Suppressor macrophage (primary cell): Measurements from ENCODE around the gene PSMB2.
"Not testable (repeated sequence)": the region's sequence is repeated elsewhere in the genome, so short reads cannot be mapped to it uniquely, and the experiment has no call there.

Source experiments
- DNase-seq, 4 experiments: peaks; one replicate each; pipeline ENCODE4 v3.0.0-alpha.2; 2020 to 2022
- total RNA-seq, 17 experiments: gene quantifications; one replicate each; lab custom pipeline; 2026; ENCODE audit warnings: mixed read lengths in 6 of 17, inconsistent platforms in 3 of 17; lab: John Stamatoyannopoulos, UW

Gene PSMB2
- total RNA-seq, result 86.2 to 157 (median 106) reads per million in 17 experiments

GRCh38 chr1:35641233-35641866, at the start of gene PSMB2:
Gene PSMB2 (minus strand): TSS chr1:35641526. CDS start chr1:35641432, 94 bp downstream.
- DNase-seq, result peak; percentile 97 to 98 (median 97)

- DNase-seq, result no peak
Measured at GRCh38 chr1:35691080-35691479, 49.8 kb upstream of the PSMB2 start.

GRCh38 chr1:35690103-35690502, 48.8 kb upstream of the PSMB2 start:
- not testable (repeated sequence) for DNase-seq

- DNase-seq, result no peak
Measured at GRCh38 chr1:35688161-35688560, 46.8 kb upstream of the PSMB2 start.

GRCh38 chr1:35683012-35683411, 41.7 kb upstream of the PSMB2 start:
- DNase-seq, result peak in 1 of 4 experiments; percentile 6

- DNase-seq, result no peak
Measured at GRCh38 chr1:35680271-35680670, 38.9 kb upstream of the PSMB2 start.

GRCh38 chr1:35675773-35676172, 34.4 kb upstream of the PSMB2 start:
- no peak for DNase-seq

- no peak for DNase-seq
Measured at GRCh38 chr1:35674111-35674510, 32.8 kb upstream of the PSMB2 start.

GRCh38 chr1:35672116-35672515, 30.8 kb upstream of the PSMB2 start:
- no peak for DNase-seq

GRCh38 chr1:35668506-35668905, 27.2 kb upstream of the PSMB2 start:
- no peak for DNase-seq

- no peak for DNase-seq
Measured at GRCh38 chr1:35666916-35667315, 25.6 kb upstream of the PSMB2 start.

GRCh38 chr1:35666216-35666615, 24.9 kb upstream of the PSMB2 start:
- no peak for DNase-seq

- DNase-seq, result no peak
Measured at GRCh38 chr1:35663434-35663833, 22.1 kb upstream of the PSMB2 start.

- no peak for DNase-seq
Measured at GRCh38 chr1:35661474-35661795, 20.1 kb upstream of the PSMB2 start.

GRCh38 chr1:35660581-35661473, 19.5 kb upstream of the PSMB2 start:
- DNase-seq, result peak in 2 of 4 experiments; percentile 10 to 16

GRCh38 chr1:35659589-35659988, 18.3 kb upstream of the PSMB2 start:
- no peak for DNase-seq

GRCh38 chr1:35657851-35658250, 16.5 kb upstream of the PSMB2 start:
- DNase-seq, result peak in 3 of 4 experiments; percentile 8 to 30 (median 11)

- DNase-seq, result no peak
Measured at GRCh38 chr1:35656863-35657232, 15.5 kb upstream of the PSMB2 start.

GRCh38 chr1:35656148-35656862, 15.0 kb upstream of the PSMB2 start:
- DNase-seq, result no peak

GRCh38 chr1:35655196-35655595, 13.9 kb upstream of the PSMB2 start:
- no peak for DNase-seq

GRCh38 chr1:35650416-35650815, 9.1 kb upstream of the PSMB2 start:
- DNase-seq, result no peak

GRCh38 chr1:35646043-35646442, 4.7 kb upstream of the PSMB2 start:
- DNase-seq, result peak; percentile 8 to 42 (median 24)

- no peak for DNase-seq
Measured at GRCh38 chr1:35644204-35644603, 2.9 kb upstream of the PSMB2 start.
